K562 (cell line): ENCODE results near the gene VRK3. TPM values are rescaled to one million over a fixed set of nuclear protein-coding genes. Genes with fewer than 3 reads are reported as not detected.
A peak's percentile ranks its signal among the peaks of the same experiment; 100 is the strongest.

Experiments used
- ARID3A ChIP-seq: IDR thresholded peaks from 2 replicates; pipeline ENCODE4 v1.6.1; 2012; ENCODE audit warnings: low read depth, low read length, improper control_type of control experiment, borderline replicate concordance
- CCNT2 ChIP-seq: IDR thresholded peaks from 2 replicates; pipeline ENCODE4 v1.6.1; 2011; ENCODE audit warnings: borderline replicate concordance, low read depth, mild to moderate bottlenecking, moderate library complexity, mixed read lengths, low read length; ENCODE audit not compliant: insufficient read length; ENCODE audit errors: extremely low read depth
- CEBPZ ChIP-seq: fragments of 150-350 bp; IDR thresholded peaks from 2 replicates; pipeline ENCODE4 v1.6.1; 2014; ENCODE audit warnings: low read depth, mild to moderate bottlenecking, low read length, borderline replicate concordance
- CREB5 ChIP-seq: fragments of 250-450 bp; sonication (Bioruptor Pico); IDR thresholded peaks from 2 replicates; pipeline ENCODE4 v1.5.0; 2020; ENCODE audit warnings: mild to moderate bottlenecking
- DPF2 ChIP-seq: fragments of 450-650 bp; IDR thresholded peaks from 2 replicates; pipeline ENCODE4 v1.6.1; 2016
- E2F3 ChIP-seq: fragments of 250-450 bp; sonication (Bioruptor Pico); IDR thresholded peaks from 2 replicates; pipeline ENCODE4 v1.4.0; 2020; ENCODE audit warnings: mild to moderate bottlenecking
- ERF ChIP-seq: fragments of 450-650 bp; formaldehyde crosslinking; IDR thresholded peaks from 2 replicates; pipeline ENCODE4 v1.4.0; 2020; ENCODE audit warnings: mild to moderate bottlenecking, mixed read lengths
- ETS1 ChIP-seq: conservative IDR thresholded peaks from 2 replicates; pipeline ENCODE4 v1.6.1; 2011; ENCODE audit warnings: low read depth, mild to moderate bottlenecking, low read length; ENCODE audit not compliant: control insufficient read depth
- ETV1 ChIP-seq: fragments of 450-650 bp; conservative IDR thresholded peaks from 2 replicates; pipeline ENCODE4 v1.6.1; 2016; ENCODE audit warnings: missing genetic modification characterization, control low read depth, low read depth, missing compliant biosample characterization
- HNRNPL ChIP-seq: fragments of 200-400 bp; formaldehyde crosslinking; IDR thresholded peaks from 2 replicates; pipeline ENCODE4 v1.6.1; 2017; ENCODE audit warnings: low read depth, mild to moderate bottlenecking, low read length
- NFXL1 ChIP-seq: fragments of 450-650 bp; formaldehyde crosslinking; IDR thresholded peaks from 2 replicates; pipeline ENCODE4 v1.4.0; 2021; ENCODE audit warnings: mild to moderate bottlenecking
- NR2C1 ChIP-seq, 2 experiments: fragments of 450-650 bp; IDR thresholded peaks; 2 replicates each; pipeline ENCODE4 v1.6.1; 2017; ENCODE audit warnings: mild to moderate bottlenecking in 2 of 2, antibody characterized with exemption in 1 of 2, inconsistent platforms in 1 of 2, missing compliant biosample characterization in 1 of 2, missing genetic modification characterization in 1 of 2
- POLR3A ChIP-seq: IDR thresholded peaks from 2 replicates; pipeline ENCODE4 v1.6.1; 2011; ENCODE audit warnings: borderline replicate concordance, mild to moderate bottlenecking, moderate library complexity; ENCODE audit not compliant: insufficient read length, insufficient read depth; ENCODE audit errors: extremely low read depth
- SLC30A9 ChIP-seq: fragments of 250-450 bp; sonication (Bioruptor Pico); IDR thresholded peaks from 2 replicates; pipeline ENCODE4 v1.8.0; 2022; ENCODE audit warnings: mild to moderate bottlenecking, moderate library complexity
- ZBTB34 ChIP-seq: fragments of 250-450 bp; sonication (Bioruptor Pico); IDR thresholded peaks from 2 replicates; pipeline ENCODE4 v1.8.0; 2021; ENCODE audit warnings: mild to moderate bottlenecking, moderate library complexity
- ZNF140 ChIP-seq: fragments of 250-450 bp; sonication (Bioruptor Pico); IDR thresholded peaks from 2 replicates; pipeline ENCODE4 v1.8.0; 2021; ENCODE audit warnings: moderate library complexity, mild to moderate bottlenecking, inconsistent platforms
- ZNF780A ChIP-seq: fragments of 250-450 bp; sonication (Bioruptor Pico); IDR thresholded peaks from 2 replicates; pipeline ENCODE4 v1.5.0; 2021; ENCODE audit warnings: mild to moderate bottlenecking
- polyA plus RNA-seq, 8 experiments: library from polyadenylated mRNA; depleted of rRNA in 4 of 8; stranded (reverse) in 5 of 8; unstranded in 3 of 8; fragments of >200 nt; fragmentation: Nextera tagmentation in 2 of 8; fragmentation: Illumina TruSeq in 1 of 8; extraction: Ambion mirVana in 2 of 8; extraction: Trizol in 1 of 8; gene quantifications; 2 replicates each; pipeline versions ENCODE4 v1.2.1 to v1.2.3, GENCODE V29; 2011 to 2014; ENCODE audit warnings: inconsistent platforms in 1 of 8, missing spikeins in 1 of 8
- total RNA-seq, 7 experiments: library from RNA; depleted of rRNA in 6 of 7; stranded (reverse); fragments of >200 nt in 6 of 7; fragmentation: Illumina TruSeq in 2 of 7; extraction: Trizol in 2 of 7; gene quantifications; 2 replicates each; pipeline versions ENCODE4 v1.2.1 to v1.2.3, GENCODE V29; 2011 to 2021; ENCODE audit warnings: low replicate concordance in 1 of 7

The VRK3 gene
- total and polyA plus RNA-seq, 9 of the 15 experiments (the other 6 are each of a cell fraction or from before 2014, with no cell fraction given), result 25.6 to 94.3 (median 42.9) TPM

- TF ChIP-seq ZBTB34 (CRISPR knock-in tag), result peak; percentile 83
- TF ChIP-seq HNRNPL, result peak; percentile 75; the same call in 1 of the 2 replicates
- peak; percentile 80; the same call in 1 of the 2 replicates for TF ChIP-seq SLC30A9 (CRISPR knock-in tag)
- TF ChIP-seq NR2C1 (IDR thresholded peaks at IDR 0.05), result no peak
- TF ChIP-seq NR2C1 (tag; IDR thresholded peaks at IDR 0.05), result peak; percentile 93
- peak; percentile 96; the same call in 1 of the 2 replicates for TF ChIP-seq ERF (CRISPR knock-in tag)
- peak; percentile 92 for TF ChIP-seq ZNF140 (CRISPR knock-in tag)
- no peak for TF ChIP-seq CEBPZ
- TF ChIP-seq CREB5 (CRISPR knock-in tag), result peak; percentile 88
- TF ChIP-seq POLR3A, result no peak
- TF ChIP-seq ZNF780A, result peak; percentile 74; the same call in 1 of the 2 replicates
- peak; percentile 89 for TF ChIP-seq DPF2
- peak; percentile 98 for TF ChIP-seq ETS1
- no peak for TF ChIP-seq CCNT2
- no peak for TF ChIP-seq ARID3A
- TF ChIP-seq ETV1 (tag), result peak; percentile 91
- peak; percentile 97 for TF ChIP-seq NFXL1 (CRISPR knock-in tag)
- TF ChIP-seq E2F3 (CRISPR knock-in tag), result peak; percentile 89
Measured at GRCh38 chr19:49987159-49987698, 37.9 kb downstream of the VRK3 start (continued).
